Body of pancreas (tissue), 4 donors: ENCODE measurements around the gene FBN3. TPM values are rescaled to one million over a fixed set of nuclear protein-coding genes. Genes with fewer than 3 reads are reported as not detected.
A peak's percentile ranks its signal among the peaks of the same experiment; 100 is the strongest.

Experiments used
- ATAC-seq: fragments of 150-250 bp; one replicate; pipeline ENCODE4 v1.9.1; 2016
- DNase-seq, 4 donors: peaks; one replicate each; pipeline ENCODE4 v3.0.0-alpha.2; 2019
- H3K27ac ChIP-seq, 4 donors: fragments of 200-600 bp; sonication (generic); 1 replicate in 3 of 4; 2 replicates in 1 of 4; pipeline versions ENCODE4 v1.5.1 to v1.6.1; 2016 to 2019; ENCODE audit warnings: mild to moderate bottlenecking in 1 of 4, mixed read lengths in 1 of 4, moderate library complexity in 1 of 4
- H3K27me3 ChIP-seq, 2 donors: fragments of 200-600 bp; sonication (generic); one replicate each; pipeline ENCODE4 v1.6.0; 2016; ENCODE audit warnings: mild to moderate bottlenecking in 1 of 2
- H3K36me3 ChIP-seq, 2 donors: fragments of 200-600 bp; sonication (generic); replicated peaks in 1 of 2; 2 replicates each; pipeline ENCODE4 v1.5.1; 2016; ENCODE audit warnings: low read depth in 2 of 2; ENCODE audit not compliant: insufficient read depth in 1 of 2
- H3K4me1 ChIP-seq: fragments of 200-600 bp; sonication (generic); one replicate; pipeline ENCODE4 v1.6.0; 2016
- H3K4me3 ChIP-seq, 2 donors: fragments of 200-600 bp; sonication (generic); 1 replicate in 1 of 2; 2 replicates in 1 of 2; pipeline ENCODE4 v1.5.1; 2016 to 2019
- H3K9me3 ChIP-seq, 3 donors: fragments of 200-600 bp; sonication (generic); 1 replicate in 2 of 3; 2 replicates in 1 of 3; pipeline ENCODE4 v1.5.1; 2016
- POLR2A ChIP-seq, 3 donors: fragments of 450-650 bp; IDR thresholded peaks; one replicate each; pipeline ENCODE4 v1.6.1; 2016; ENCODE audit warnings: antibody characterized with exemption in 3 of 3, mild to moderate bottlenecking in 2 of 3
- WGBS, 2 donors: methylation state at CpG; one replicate each; pipeline ENCODE4 v1.1.5; 2017; 5-methylcytosine and 5-hydroxymethylcytosine counted together
- intact Hi-C: fragments of 100-400 bp; cut with DNase I; formaldehyde crosslinking; loops from one replicate; pipeline ENCODE4 v1.15.1; 2023
- total RNA-seq, 2 donors: library from RNA; depleted of rRNA; stranded (reverse); fragments of >200 nt; gene quantifications; one replicate each; pipeline ENCODE4 v1.1.0, GENCODE V29; 2016
- TF ChIP-seq, protein P1 (sequence below), 7 experiments: fragments of 450-650 bp in 4 of 7; fragments of 200-600 bp in 3 of 7; sonication (generic) in 3 of 7; IDR thresholded peaks; one replicate each; pipeline ENCODE4 v1.5.1; 2016 to 2019; ENCODE audit warnings: antibody characterized with exemption in 7 of 7

FBN3 gene
- total RNA-seq, 2 donors from 2014 or later = 0.26 TPM; not detected in 1

DNA sequence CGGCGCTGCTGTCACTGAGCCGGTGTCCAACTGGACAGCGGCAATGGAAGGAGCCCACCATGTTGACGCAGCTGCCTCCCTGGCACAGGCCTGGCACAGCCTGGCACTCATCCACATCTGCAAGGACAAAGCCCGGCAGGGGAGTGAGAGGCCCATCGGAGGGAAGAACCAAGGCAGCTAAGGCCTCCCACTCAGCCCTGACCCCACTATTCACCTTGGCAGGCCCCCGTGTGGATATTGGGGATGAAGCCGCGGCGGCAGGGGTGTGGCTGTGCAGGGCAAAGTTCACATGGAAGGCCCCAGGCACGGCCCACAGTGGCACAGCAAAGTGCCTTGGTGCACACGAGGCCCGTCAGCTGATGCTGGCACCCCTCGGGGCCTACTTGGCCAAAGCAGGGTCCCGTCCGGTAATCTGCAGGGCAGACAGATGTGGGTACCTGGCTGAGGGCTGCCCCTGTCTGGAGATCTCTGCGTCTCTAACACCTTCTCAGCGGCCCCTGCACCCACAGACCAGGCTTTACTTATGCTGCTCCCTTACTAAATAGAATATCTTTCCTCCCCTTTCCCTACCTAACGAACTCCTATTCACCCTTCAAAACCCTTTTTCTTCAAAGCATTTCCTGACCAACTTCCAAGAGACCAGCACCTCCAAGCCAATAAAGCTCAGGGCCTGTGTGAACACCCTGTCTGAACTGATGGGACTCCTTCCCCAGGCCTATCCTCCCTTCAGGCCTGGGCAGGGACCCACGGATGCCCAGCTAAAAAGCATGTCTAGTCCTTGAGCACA lies 7.5 kb downstream of the FBN3 start:
- no peaks in the 10 kb centered on the region for H3K9me3 ChIP-seq
- H3K27ac ChIP-seq = no peak overlapping the region
- intact Hi-C loops = no loop called here
- no peaks in the 10 kb centered on the region for H3K36me3 ChIP-seq
- peak; percentile 48 to 74 (median 56) for DNase-seq
- no peak for ATAC-seq
- H3K4me1 ChIP-seq = peaks cover 21% of the 10 kb centered on the region
- peaks cover 0 to 2% of the 10 kb centered on the region in 2 donors for H3K27me3 ChIP-seq
- TF ChIP-seq, protein P1, sequence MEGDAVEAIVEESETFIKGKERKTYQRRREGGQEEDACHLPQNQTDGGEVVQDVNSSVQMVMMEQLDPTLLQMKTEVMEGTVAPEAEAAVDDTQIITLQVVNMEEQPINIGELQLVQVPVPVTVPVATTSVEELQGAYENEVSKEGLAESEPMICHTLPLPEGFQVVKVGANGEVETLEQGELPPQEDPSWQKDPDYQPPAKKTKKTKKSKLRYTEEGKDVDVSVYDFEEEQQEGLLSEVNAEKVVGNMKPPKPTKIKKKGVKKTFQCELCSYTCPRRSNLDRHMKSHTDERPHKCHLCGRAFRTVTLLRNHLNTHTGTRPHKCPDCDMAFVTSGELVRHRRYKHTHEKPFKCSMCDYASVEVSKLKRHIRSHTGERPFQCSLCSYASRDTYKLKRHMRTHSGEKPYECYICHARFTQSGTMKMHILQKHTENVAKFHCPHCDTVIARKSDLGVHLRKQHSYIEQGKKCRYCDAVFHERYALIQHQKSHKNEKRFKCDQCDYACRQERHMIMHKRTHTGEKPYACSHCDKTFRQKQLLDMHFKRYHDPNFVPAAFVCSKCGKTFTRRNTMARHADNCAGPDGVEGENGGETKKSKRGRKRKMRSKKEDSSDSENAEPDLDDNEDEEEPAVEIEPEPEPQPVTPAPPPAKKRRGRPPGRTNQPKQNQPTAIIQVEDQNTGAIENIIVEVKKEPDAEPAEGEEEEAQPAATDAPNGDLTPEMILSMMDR (IDR thresholded peaks at IDR 0.05) = no peak
- no peak for TF ChIP-seq POLR2A (IDR thresholded peaks at IDR 0.05)
- WGBS, 2 donors = 56 to 81% methylated on average over 5 to 21 of the region's 21 CpGs
- no peak overlapping the region for H3K4me3 ChIP-seq

GRCh38 chr19:8138201-8138600 lies 11.2 kb downstream of the FBN3 start:
- intact Hi-C loops = loop anchor here (10.0 kb wide), 1 partner anchor 173 kb away; no protein-coding TSS in a partner anchor
- DNase-seq (no peak), ATAC-seq (no peak)
- Histone ChIP-seq H3K27ac (no peak overlapping the region), H3K4me3 (no peak overlapping the region), H3K27me3 (no peaks in the 10 kb centered on the region), H3K4me1 (peaks cover 17% of the 10 kb centered on the region), H3K36me3 (no peaks in the 10 kb centered on the region), H3K9me3 (no peaks in the 10 kb centered on the region)
- 86 to 88% methylated on average over 9 to 17 of the region's 17 CpGs for WGBS, 2 donors
- TF ChIP-seq POLR2A (IDR thresholded peaks at IDR 0.05) = no peak
- TF ChIP-seq, protein P1 (IDR thresholded peaks at IDR 0.05) = no peak

- 95 to 96% methylated on average over 1 of the region's 1 CpG for WGBS, 2 donors
- Histone ChIP-seq H3K4me3 (no peak overlapping the region), H3K27ac (no peak overlapping the region), H3K27me3 (no peaks in the 10 kb centered on the region), H3K9me3 (no peaks in the 10 kb centered on the region), H3K4me1 (peaks cover 17% of the 10 kb centered on the region), H3K36me3 (no peaks in the 10 kb centered on the region)
- ATAC-seq (no peak), DNase-seq (no peak)
- no peak for TF ChIP-seq POLR2A (IDR thresholded peaks at IDR 0.05)
- intact Hi-C loops = loop anchor here (10.0 kb wide), 1 partner anchor 173 kb away; no protein-coding TSS in a partner anchor
These were observed 12.0 kb downstream of the FBN3 start for GRCh38 chr19:8137425-8137824.

GRCh38 chr19:8135946-8136618 lies 13.3 kb downstream of the FBN3 start:
- TF ChIP-seq, protein P1 (IDR thresholded peaks at IDR 0.05) = no peak
- no peak for TF ChIP-seq POLR2A (IDR thresholded peaks at IDR 0.05)
- peaks cover 10% of the 10 kb centered on the region for H3K4me1 ChIP-seq
- H3K36me3 ChIP-seq = no peaks in the 10 kb centered on the region
- no peaks in the 10 kb centered on the region for H3K9me3 ChIP-seq
- no peak for ATAC-seq
- no peaks in the 10 kb centered on the region for H3K27me3 ChIP-seq
- intact Hi-C loops = loop anchor here (10.0 kb wide), 1 partner anchor 171 kb away; no protein-coding TSS in a partner anchor
- WGBS, 2 donors = 86% methylated on average over 30 of the region's 32 CpGs; no CpG with 5 or more reads in 1 of the 2 donors
- H3K4me3 ChIP-seq = no peak overlapping the region
- DNase-seq = no peak
- H3K27ac ChIP-seq = no peak overlapping the region

DNA sequence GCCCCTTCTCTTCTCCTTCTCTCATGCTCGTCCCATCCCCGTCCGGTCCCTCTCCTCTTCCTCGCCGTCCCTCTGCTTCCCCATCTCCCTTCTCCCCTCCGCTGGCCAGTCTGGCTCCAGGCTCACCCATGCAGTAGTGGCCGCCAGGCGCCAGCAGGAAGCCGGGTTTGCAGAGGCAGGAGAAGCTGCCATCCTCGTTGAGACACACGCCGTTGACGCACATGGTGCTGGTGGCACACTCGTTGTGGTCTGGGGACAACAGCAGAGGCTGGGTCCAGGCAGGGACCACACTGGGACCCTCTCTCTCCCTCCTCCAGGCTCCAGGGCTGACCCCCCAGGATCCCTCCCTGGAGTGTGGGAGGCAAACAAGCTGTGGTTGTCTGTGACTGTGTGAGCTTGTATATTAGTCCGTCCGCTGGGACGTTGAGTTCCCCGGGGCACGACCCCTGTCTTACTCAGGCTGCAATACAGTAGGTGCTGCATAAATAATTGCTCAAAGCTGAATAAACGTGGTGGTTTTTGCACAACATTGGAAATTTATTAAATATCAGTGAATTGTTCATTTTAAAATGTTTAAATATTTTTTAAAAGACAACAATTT lies 16.4 kb downstream of the FBN3 start:
- no peaks in the 10 kb centered on the region for H3K4me1 ChIP-seq
- H3K27me3 ChIP-seq = no peaks in the 10 kb centered on the region
- no peaks in the 10 kb centered on the region for H3K9me3 ChIP-seq
- ATAC-seq (no peak), DNase-seq (no peak)
- no peak for TF ChIP-seq POLR2A (IDR thresholded peaks at IDR 0.05)
- TF ChIP-seq, protein P1 (IDR thresholded peaks at IDR 0.05) = no peak
- WGBS, 2 donors = 61 to 64% methylated on average over 19 to 20 of the region's 20 CpGs
- no peak overlapping the region for H3K4me3 ChIP-seq
- H3K27ac ChIP-seq = no peak overlapping the region
- H3K36me3 ChIP-seq = no peaks in the 10 kb centered on the region
- intact Hi-C loops = loop anchor here (10.0 kb wide), 1 partner anchor 168 kb away; no protein-coding TSS in a partner anchor
